ENCODE results near the gene HNMT. TPM values are rescaled to one million over a fixed set of nuclear protein-coding genes. Genes with fewer than 3 reads are reported as not detected.

HNMT gene
- total and polyA plus RNA-seq, 2 of the 13 experiments (the other 11 are each of a cell fraction or from before 2014, with no cell fraction given), result 279 to 309 TPM

DNA sequence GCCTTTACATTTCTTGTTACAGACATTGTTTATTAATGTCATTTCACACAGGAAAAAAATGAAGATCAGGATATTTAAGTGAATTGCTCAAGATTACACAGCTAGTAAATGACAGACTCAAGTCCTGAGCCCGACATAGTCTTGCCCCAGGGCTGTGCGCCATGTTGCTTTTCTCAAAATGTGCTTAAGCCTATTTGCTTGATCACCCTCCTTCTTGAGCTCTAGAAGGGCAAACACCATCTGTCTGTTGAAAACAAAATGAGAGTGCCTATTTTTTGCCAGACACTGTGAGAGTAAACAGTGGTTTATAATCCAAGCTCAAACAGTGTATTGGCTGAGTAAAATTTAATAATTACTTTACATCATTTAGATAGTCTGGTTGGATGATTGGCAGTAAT, 34.8 kb upstream of the HNMT start (continued):
- TF ChIP-seq, protein P1, sequence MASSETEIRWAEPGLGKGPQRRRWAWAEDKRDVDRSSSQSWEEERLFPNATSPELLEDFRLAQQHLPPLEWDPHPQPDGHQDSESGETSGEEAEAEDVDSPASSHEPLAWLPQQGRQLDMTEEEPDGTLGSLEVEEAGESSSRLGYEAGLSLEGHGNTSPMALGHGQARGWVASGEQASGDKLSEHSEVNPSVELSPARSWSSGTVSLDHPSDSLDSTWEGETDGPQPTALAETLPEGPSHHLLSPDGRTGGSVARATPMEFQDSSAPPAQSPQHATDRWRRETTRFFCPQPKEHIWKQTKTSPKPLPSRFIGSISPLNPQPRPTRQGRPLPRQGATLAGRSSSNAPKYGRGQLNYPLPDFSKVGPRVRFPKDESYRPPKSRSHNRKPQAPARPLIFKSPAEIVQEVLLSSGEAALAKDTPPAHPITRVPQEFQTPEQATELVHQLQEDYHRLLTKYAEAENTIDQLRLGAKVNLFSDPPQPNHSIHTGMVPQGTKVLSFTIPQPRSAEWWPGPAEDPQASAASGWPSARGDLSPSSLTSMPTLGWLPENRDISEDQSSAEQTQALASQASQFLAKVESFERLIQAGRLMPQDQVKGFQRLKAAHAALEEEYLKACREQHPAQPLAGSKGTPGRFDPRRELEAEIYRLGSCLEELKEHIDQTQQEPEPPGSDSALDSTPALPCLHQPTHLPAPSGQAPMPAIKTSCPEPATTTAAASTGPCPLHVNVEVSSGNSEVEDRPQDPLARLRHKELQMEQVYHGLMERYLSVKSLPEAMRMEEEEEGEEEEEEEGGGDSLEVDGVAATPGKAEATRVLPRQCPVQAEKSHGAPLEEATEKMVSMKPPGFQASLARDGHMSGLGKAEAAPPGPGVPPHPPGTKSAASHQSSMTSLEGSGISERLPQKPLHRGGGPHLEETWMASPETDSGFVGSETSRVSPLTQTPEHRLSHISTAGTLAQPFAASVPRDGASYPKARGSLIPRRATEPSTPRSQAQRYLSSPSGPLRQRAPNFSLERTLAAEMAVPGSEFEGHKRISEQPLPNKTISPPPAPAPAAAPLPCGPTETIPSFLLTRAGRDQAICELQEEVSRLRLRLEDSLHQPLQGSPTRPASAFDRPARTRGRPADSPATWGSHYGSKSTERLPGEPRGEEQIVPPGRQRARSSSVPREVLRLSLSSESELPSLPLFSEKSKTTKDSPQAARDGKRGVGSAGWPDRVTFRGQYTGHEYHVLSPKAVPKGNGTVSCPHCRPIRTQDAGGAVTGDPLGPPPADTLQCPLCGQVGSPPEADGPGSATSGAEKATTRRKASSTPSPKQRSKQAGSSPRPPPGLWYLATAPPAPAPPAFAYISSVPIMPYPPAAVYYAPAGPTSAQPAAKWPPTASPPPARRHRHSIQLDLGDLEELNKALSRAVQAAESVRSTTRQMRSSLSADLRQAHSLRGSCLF (CRISPR knock-in tag; IDR thresholded peaks at IDR 0.05; ENCODE audit: borderline replicate concordance), result no peak
- TF ChIP-seq ZBTB7A (CRISPR knock-in tag; IDR thresholded peaks at IDR 0.05) (no peak), ARNT2 (CRISPR knock-in tag; IDR thresholded peaks at IDR 0.05; ENCODE audit: low read depth) (no peak), ZBTB42 (CRISPR knock-in tag; IDR thresholded peaks at IDR 0.05) (no peak), ARNTL (CRISPR knock-in tag; IDR thresholded peaks at IDR 0.05) (no peak), RFX5 (IDR thresholded peaks at IDR 0.05; ENCODE audit: low read depth, low read length) (no peak), ZSCAN22 (CRISPR knock-in tag; IDR thresholded peaks at IDR 0.05) (no peak)
- TF ChIP-seq, protein P2, sequence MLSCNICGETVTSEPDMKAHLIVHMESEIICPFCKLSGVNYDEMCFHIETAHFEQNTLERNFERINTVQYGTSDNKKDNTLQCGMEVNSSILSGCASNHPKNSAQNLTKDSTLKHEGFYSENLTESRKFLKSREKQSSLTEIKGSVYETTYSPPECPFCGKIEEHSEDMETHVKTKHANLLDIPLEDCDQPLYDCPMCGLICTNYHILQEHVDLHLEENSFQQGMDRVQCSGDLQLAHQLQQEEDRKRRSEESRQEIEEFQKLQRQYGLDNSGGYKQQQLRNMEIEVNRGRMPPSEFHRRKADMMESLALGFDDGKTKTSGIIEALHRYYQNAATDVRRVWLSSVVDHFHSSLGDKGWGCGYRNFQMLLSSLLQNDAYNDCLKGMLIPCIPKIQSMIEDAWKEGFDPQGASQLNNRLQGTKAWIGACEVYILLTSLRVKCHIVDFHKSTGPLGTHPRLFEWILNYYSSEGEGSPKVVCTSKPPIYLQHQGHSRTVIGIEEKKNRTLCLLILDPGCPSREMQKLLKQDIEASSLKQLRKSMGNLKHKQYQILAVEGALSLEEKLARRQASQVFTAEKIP (CRISPR knock-in tag; IDR thresholded peaks at IDR 0.05; ENCODE audit: borderline replicate concordance), result no peak

Data from HepG2 (cell line).